Astrocyte (in vitro differentiated cells and primary cell): ENCODE measurements around the gene RUVBL2.

Experiments
- EZH2 ChIP-seq: IDR thresholded peaks from 2 replicates; pipeline ENCODE4 v1.6.1; 2012; ENCODE audit warnings: mild to moderate bottlenecking, low read length, inconsistent platforms; ENCODE audit not compliant: insufficient read depth
- TF ChIP-seq, protein P1 (sequence below): IDR thresholded peaks from 2 replicates; pipeline ENCODE4 v1.5.1; 2011; ENCODE audit warnings: low read depth, mild to moderate bottlenecking, inconsistent platforms, low read length, moderate library complexity; ENCODE audit not compliant: insufficient read depth

DNA sequence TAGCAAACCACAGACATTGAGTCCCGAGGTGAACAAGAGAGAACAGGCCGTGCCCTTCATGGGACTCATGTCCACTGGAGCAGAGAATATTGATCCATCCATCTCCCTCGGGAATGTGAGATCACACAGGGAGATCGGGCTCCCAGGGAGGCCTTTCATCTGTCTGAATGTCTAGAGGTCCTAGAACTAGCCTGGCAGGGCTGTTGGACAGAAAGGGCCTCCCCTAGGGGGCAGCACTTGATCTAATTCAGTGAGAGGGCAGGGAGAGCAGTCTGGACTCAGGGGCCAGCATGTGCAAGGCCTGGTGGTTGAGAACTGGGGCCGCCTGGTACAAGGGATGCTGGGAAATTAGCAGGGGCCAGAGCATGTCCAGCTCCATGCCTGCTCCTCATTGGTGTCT lies 4.3 kb downstream of the RUVBL2 start:
- TF ChIP-seq, protein P1, sequence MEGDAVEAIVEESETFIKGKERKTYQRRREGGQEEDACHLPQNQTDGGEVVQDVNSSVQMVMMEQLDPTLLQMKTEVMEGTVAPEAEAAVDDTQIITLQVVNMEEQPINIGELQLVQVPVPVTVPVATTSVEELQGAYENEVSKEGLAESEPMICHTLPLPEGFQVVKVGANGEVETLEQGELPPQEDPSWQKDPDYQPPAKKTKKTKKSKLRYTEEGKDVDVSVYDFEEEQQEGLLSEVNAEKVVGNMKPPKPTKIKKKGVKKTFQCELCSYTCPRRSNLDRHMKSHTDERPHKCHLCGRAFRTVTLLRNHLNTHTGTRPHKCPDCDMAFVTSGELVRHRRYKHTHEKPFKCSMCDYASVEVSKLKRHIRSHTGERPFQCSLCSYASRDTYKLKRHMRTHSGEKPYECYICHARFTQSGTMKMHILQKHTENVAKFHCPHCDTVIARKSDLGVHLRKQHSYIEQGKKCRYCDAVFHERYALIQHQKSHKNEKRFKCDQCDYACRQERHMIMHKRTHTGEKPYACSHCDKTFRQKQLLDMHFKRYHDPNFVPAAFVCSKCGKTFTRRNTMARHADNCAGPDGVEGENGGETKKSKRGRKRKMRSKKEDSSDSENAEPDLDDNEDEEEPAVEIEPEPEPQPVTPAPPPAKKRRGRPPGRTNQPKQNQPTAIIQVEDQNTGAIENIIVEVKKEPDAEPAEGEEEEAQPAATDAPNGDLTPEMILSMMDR: peak; percentile 53
- no peak for TF ChIP-seq EZH2
